Body of pancreas (tissue), 4 donors: Measurements from ENCODE around the gene TLDC2.

Experiments used
- POLR2A ChIP-seq, 3 donors: fragments of 450-650 bp; IDR thresholded peaks; one replicate each; pipeline ENCODE4 v1.6.1; 2016; ENCODE audit warnings: antibody characterized with exemption in 3 of 3, mild to moderate bottlenecking in 2 of 3
- TF ChIP-seq, protein P1 (sequence below), 7 experiments: fragments of 450-650 bp in 4 of 7; fragments of 200-600 bp in 3 of 7; sonication (generic) in 3 of 7; IDR thresholded peaks; one replicate each; pipeline ENCODE4 v1.5.1; 2016 to 2019; ENCODE audit warnings: antibody characterized with exemption in 7 of 7

- no peak for TF ChIP-seq POLR2A (IDR thresholded peaks at IDR 0.05)
- TF ChIP-seq, protein P1, sequence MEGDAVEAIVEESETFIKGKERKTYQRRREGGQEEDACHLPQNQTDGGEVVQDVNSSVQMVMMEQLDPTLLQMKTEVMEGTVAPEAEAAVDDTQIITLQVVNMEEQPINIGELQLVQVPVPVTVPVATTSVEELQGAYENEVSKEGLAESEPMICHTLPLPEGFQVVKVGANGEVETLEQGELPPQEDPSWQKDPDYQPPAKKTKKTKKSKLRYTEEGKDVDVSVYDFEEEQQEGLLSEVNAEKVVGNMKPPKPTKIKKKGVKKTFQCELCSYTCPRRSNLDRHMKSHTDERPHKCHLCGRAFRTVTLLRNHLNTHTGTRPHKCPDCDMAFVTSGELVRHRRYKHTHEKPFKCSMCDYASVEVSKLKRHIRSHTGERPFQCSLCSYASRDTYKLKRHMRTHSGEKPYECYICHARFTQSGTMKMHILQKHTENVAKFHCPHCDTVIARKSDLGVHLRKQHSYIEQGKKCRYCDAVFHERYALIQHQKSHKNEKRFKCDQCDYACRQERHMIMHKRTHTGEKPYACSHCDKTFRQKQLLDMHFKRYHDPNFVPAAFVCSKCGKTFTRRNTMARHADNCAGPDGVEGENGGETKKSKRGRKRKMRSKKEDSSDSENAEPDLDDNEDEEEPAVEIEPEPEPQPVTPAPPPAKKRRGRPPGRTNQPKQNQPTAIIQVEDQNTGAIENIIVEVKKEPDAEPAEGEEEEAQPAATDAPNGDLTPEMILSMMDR (IDR thresholded peaks at IDR 0.05), result no peak
These were observed 14.4 kb upstream of the TLDC2 start for GRCh38 chr20:36861625-36861874.
